Neural progenitor cell (in vitro differentiated cells): ENCODE data around the gene PEAK1.

Experiments used
- CTCF ChIP-seq: fragments of 200-600 bp; sonication (generic); IDR thresholded peaks from 2 replicates; pipeline ENCODE4 v1.5.1; 2017; ENCODE audit warnings: antibody characterized with exemption, mild to moderate bottlenecking
- EZH2phosphoT487 ChIP-seq: fragments of 200-600 bp; sonication (generic); IDR thresholded peaks from 2 replicates; pipeline ENCODE4 v1.6.1; 2017; ENCODE audit warnings: antibody characterized with exemption

GRCh38 chr15:77183066-77183465 lies 236.8 kb downstream of the PEAK1 start:
- TF ChIP-seq CTCF (no peak), EZH2phosphoT487 (no peak)
